NCI-H510A (cell line): Measurements from ENCODE around the gene LIPC.

Experiments used
- DNase-seq: peaks from one replicate; lab custom pipeline; 2025; lab: John Stamatoyannopoulos, UW

Gene LIPC

GRCh38 chr15:58431221-58432149 is at the start of gene LIPC:
TSS of gene LIPC (plus strand) at chr15:58431991. CDS start at chr15:58432033, 42 bp downstream.
- DNase-seq: no peak

GRCh38 chr15:58383876-58384275 is 47.9 kb upstream of the LIPC start:
- DNase-seq: no peak

- DNase-seq: no peak
These were observed 47.1 kb upstream of the LIPC start for GRCh38 chr15:58384667-58385066.

GRCh38 chr15:58386081-58386480 is 45.7 kb upstream of the LIPC start:
- DNase-seq: no peak

GRCh38 chr15:58386641-58387040 is 45.1 kb upstream of the LIPC start:
- DNase-seq: no peak

- DNase-seq: no peak
These were observed 44.7 kb upstream of the LIPC start for GRCh38 chr15:58387130-58387529.

GRCh38 chr15:58388211-58388610 is 43.6 kb upstream of the LIPC start:
- no peak for DNase-seq

- DNase-seq: no peak
These were observed 41.7 kb upstream of the LIPC start for GRCh38 chr15:58390118-58390517.

- DNase-seq: no peak
These were observed 41.1 kb upstream of the LIPC start for GRCh38 chr15:58390655-58391054.

- DNase-seq: no peak
These were observed 40.7 kb upstream of the LIPC start for GRCh38 chr15:58391088-58391487.

GRCh38 chr15:58392141-58392540 is 39.6 kb upstream of the LIPC start:
- DNase-seq: no peak

GRCh38 chr15:58392611-58393161 is 39.1 kb upstream of the LIPC start:
- no peak for DNase-seq

GRCh38 chr15:58393241-58393662 is 38.5 kb upstream of the LIPC start:
- no peak for DNase-seq

- DNase-seq: no peak
These were observed 35.6 kb upstream of the LIPC start for GRCh38 chr15:58396181-58396580.

- DNase-seq: no peak
These were observed 33.7 kb upstream of the LIPC start for GRCh38 chr15:58398071-58398470.

GRCh38 chr15:58398643-58399042 is 33.1 kb upstream of the LIPC start:
- DNase-seq: no peak

GRCh38 chr15:58399739-58400138 is 32.1 kb upstream of the LIPC start:
- DNase-seq: no peak

GRCh38 chr15:58401276-58401675 is 30.5 kb upstream of the LIPC start:
- DNase-seq: no peak

GRCh38 chr15:58401991-58402649 is 29.7 kb upstream of the LIPC start:
- DNase-seq: peak; percentile 8

GRCh38 chr15:58403581-58403980 is 28.2 kb upstream of the LIPC start:
- DNase-seq: no peak

GRCh38 chr15:58404020-58404419 is 27.8 kb upstream of the LIPC start:
- no peak for DNase-seq

GRCh38 chr15:58404722-58405121 is 27.1 kb upstream of the LIPC start:
- no peak for DNase-seq

- DNase-seq: no peak
These were observed 25.9 kb upstream of the LIPC start for GRCh38 chr15:58405865-58406264.
